H1 (cell line): ENCODE data around the gene SEPTIN5. TPM values are rescaled to one million over a fixed set of nuclear protein-coding genes. Genes with fewer than 3 reads are reported as not detected.
A peak's percentile ranks its signal among the peaks of the same experiment; 100 is the strongest.

Source experiments
- CTCF ChIA-PET: fragments of 300-600 bp; sonication (Branson Sonifier 250); formaldehyde crosslinking; loops from one replicate; lab custom pipeline; 2021; ENCODE audit not compliant: partially characterized antibody; lab: Charles Lee
- POLR2A ChIA-PET: fragments of 300-600 bp; sonication (Branson Sonifier 250); formaldehyde crosslinking; loops from one replicate; lab custom pipeline; 2021; ENCODE audit warnings: inconsistent platforms; ENCODE audit not compliant: partially characterized antibody; lab: Charles Lee
- DNase-seq, 2 experiments: peaks; one replicate each; pipeline versions ENCODE4 v3.0.0 to v3.0.0-alpha.2; 2010 to 2022; ENCODE audit warnings: low spot score in 2 of 2, low read depth in 1 of 2, mixed read lengths in 1 of 2
- FAIRE-seq: peaks from 2 replicates; lab custom pipeline; 2011; peaks lifted over from hg19 to GRCh38; lab: Jason Lieb, UNC
- H2AFZ ChIP-seq: 2 replicates; pipeline ENCODE4 v1.8.1; 2012; ENCODE audit warnings: low read length, inconsistent platforms
- H2AK5ac ChIP-seq: 2 replicates; pipeline ENCODE4 v1.6.1; 2013; ENCODE audit warnings: low read depth, low read length
- H2BK120ac ChIP-seq: replicated peaks from 2 replicates; pipeline ENCODE3; 2013; ENCODE audit warnings: low read depth, low read length, inconsistent platforms
- H2BK12ac ChIP-seq: 2 replicates; pipeline ENCODE4 v1.6.1; 2013; ENCODE audit warnings: low read depth, low read length
- H2BK15ac ChIP-seq: 2 replicates; pipeline ENCODE4 v1.6.1; 2013; ENCODE audit warnings: low read length
- H2BK20ac ChIP-seq: 2 replicates; pipeline ENCODE4 v1.6.1; 2013; ENCODE audit warnings: low read length
- H2BK5ac ChIP-seq: 2 replicates; pipeline ENCODE4 v1.6.1; 2013; ENCODE audit warnings: low read depth, low read length
- H3K14ac ChIP-seq: 2 replicates; pipeline ENCODE4 v1.6.1; 2013; ENCODE audit warnings: inconsistent platforms; ENCODE audit not compliant: insufficient read length
- H3K18ac ChIP-seq: 2 replicates; pipeline ENCODE4 v1.6.1; 2013; ENCODE audit warnings: low read length; ENCODE audit errors: extremely low read depth
- H3K23ac ChIP-seq: 2 replicates; pipeline ENCODE4 v1.6.1; 2013; ENCODE audit warnings: inconsistent platforms; ENCODE audit not compliant: insufficient read length
- H3K23me2 ChIP-seq: 2 replicates; pipeline ENCODE4 v1.6.1; 2013; ENCODE audit warnings: low read depth, low read length
- H3K27ac ChIP-seq: 2 replicates; pipeline ENCODE4 v1.6.1; 2011; ENCODE audit warnings: low read depth, low read length, inconsistent platforms
- H3K27me3 ChIP-seq, 4 experiments: replicated peaks in 1 of 4; 1 replicate in 1 of 4; 2 replicates in 3 of 4; pipeline versions ENCODE4 v1.6.1 to v1.8.1; 2011 to 2013; ENCODE audit warnings: low read length in 3 of 4, mild to moderate bottlenecking in 3 of 4, inconsistent platforms in 2 of 4, mixed read lengths in 2 of 4, moderate library complexity in 1 of 4; ENCODE audit not compliant: control insufficient read depth in 3 of 4, insufficient read depth in 3 of 4; ENCODE audit errors: extremely low read depth in 1 of 4
- H3K36me3 ChIP-seq, 4 experiments: 2 replicates each; pipeline versions ENCODE4 v1.6.1 to v1.8.1; 2011 to 2013; ENCODE audit warnings: mild to moderate bottlenecking in 4 of 4, low read length in 3 of 4, moderate library complexity in 2 of 4, control low read depth in 1 of 4, inconsistent platforms in 1 of 4; ENCODE audit not compliant: insufficient read depth in 4 of 4, control insufficient read depth in 2 of 4
- H3K4ac ChIP-seq: replicated peaks from 2 replicates; pipeline ENCODE3; 2013; ENCODE audit warnings: low read length, low read depth, mixed read lengths, inconsistent platforms; ENCODE audit not compliant: insufficient read length
- H3K4me1 ChIP-seq, 4 experiments: replicated peaks in 1 of 4; 1 replicate in 1 of 4; 2 replicates in 3 of 4; pipeline versions ENCODE4 v1.6.1 to v1.8.1; 2011 to 2013; ENCODE audit warnings: low read length in 3 of 4, inconsistent platforms in 2 of 4, mixed read lengths in 1 of 4; ENCODE audit not compliant: insufficient read depth in 4 of 4, control insufficient read depth in 3 of 4
- H3K4me2 ChIP-seq, 2 experiments: 2 replicates each; pipeline versions ENCODE4 v1.6.1 to v1.8.1; 2011 to 2013; ENCODE audit warnings: low read depth in 2 of 2, low read length in 2 of 2, control low read depth in 1 of 2, inconsistent platforms in 1 of 2, mild to moderate bottlenecking in 1 of 2; ENCODE audit not compliant: insufficient read depth in 1 of 2
- H3K4me3 ChIP-seq, 4 experiments: fragments of 200-600, 300-600 bp in 1 of 4; sonication (generic), shearing (Covaris generic), sonication (Bioruptor Twin) in 1 of 4; 2 replicates each; pipeline versions ENCODE4 v1.5.1 to v1.8.1; 2011 to 2016; ENCODE audit warnings: low read length in 4 of 4, low read depth in 3 of 4, control low read depth in 2 of 4, inconsistent platforms in 2 of 4, mild to moderate bottlenecking in 2 of 4, mixed read lengths in 1 of 4, moderate library complexity in 1 of 4; ENCODE audit not compliant: insufficient read depth in 2 of 4; ENCODE audit errors: extremely low read depth in 1 of 4
- H3K56ac ChIP-seq: replicated peaks from 2 replicates; pipeline ENCODE3; 2013; ENCODE audit warnings: low read depth, mild to moderate bottlenecking, mixed read lengths, low read length, inconsistent platforms; ENCODE audit not compliant: insufficient read length
- H3K79me1 ChIP-seq: 2 replicates; pipeline ENCODE4 v1.6.1; 2013; ENCODE audit warnings: low read depth, low read length, control low read depth
- H3K79me2 ChIP-seq, 2 experiments: 2 replicates each; pipeline versions ENCODE4 v1.6.1 to v1.8.1; 2012 to 2013; ENCODE audit warnings: low read length in 2 of 2, mild to moderate bottlenecking in 2 of 2, inconsistent platforms in 1 of 2; ENCODE audit not compliant: insufficient read depth in 2 of 2, control insufficient read depth in 1 of 2
- H3K9ac ChIP-seq, 4 experiments: replicated peaks in 1 of 4; 1 replicate in 1 of 4; 2 replicates in 3 of 4; pipeline versions ENCODE4 v1.6.1 to v1.8.1; 2011 to 2013; ENCODE audit warnings: low read depth in 3 of 4, low read length in 3 of 4, control low read depth in 2 of 4, mild to moderate bottlenecking in 2 of 4, moderate library complexity in 2 of 4, inconsistent platforms in 1 of 4; ENCODE audit errors: extremely low read depth in 1 of 4
- H3K9me3 ChIP-seq, 2 experiments: 2 replicates each; pipeline versions ENCODE4 v1.6.1 to v1.8.1; 2012 to 2013; ENCODE audit warnings: mild to moderate bottlenecking in 2 of 2, moderate library complexity in 2 of 2, control low read depth in 1 of 2, inconsistent platforms in 1 of 2, low read depth in 1 of 2, low read length in 1 of 2, mixed read lengths in 1 of 2; ENCODE audit not compliant: insufficient read depth in 2 of 2
- H4K20me1 ChIP-seq, 2 experiments: replicated peaks in 1 of 2; 2 replicates each; pipeline versions ENCODE3 to v1.8.1; 2011 to 2013; ENCODE audit warnings: inconsistent platforms in 2 of 2, low read length in 2 of 2, mild to moderate bottlenecking in 1 of 2; ENCODE audit not compliant: insufficient read depth in 2 of 2, control insufficient read depth in 1 of 2
- H4K5ac ChIP-seq: 2 replicates; pipeline ENCODE4 v1.6.1; 2013; ENCODE audit warnings: low read length, low read depth, mixed read lengths, inconsistent platforms; ENCODE audit not compliant: insufficient read length
- H4K8ac ChIP-seq: 2 replicates; pipeline ENCODE4 v1.8.0; 2013; ENCODE audit warnings: mild to moderate bottlenecking, moderate library complexity, low read length, inconsistent platforms; ENCODE audit not compliant: insufficient read depth; ENCODE audit errors: extremely low read depth
- H4K91ac ChIP-seq: replicated peaks from 2 replicates; pipeline ENCODE3; 2013; ENCODE audit warnings: low read length, mixed read lengths, inconsistent platforms; ENCODE audit not compliant: insufficient read length
- ATF2 ChIP-seq: IDR thresholded peaks from 2 replicates; pipeline ENCODE4 v1.6.1; 2012; ENCODE audit warnings: low read length, inconsistent platforms
- CHD2 ChIP-seq: IDR thresholded peaks from 2 replicates; pipeline ENCODE4 v1.6.1; 2012; ENCODE audit warnings: low read length, improper control_type of control experiment
- HDAC2 ChIP-seq, 2 experiments: fragments of 300-600 bp in 1 of 2; sonication (generic) in 1 of 2; IDR thresholded peaks; 2 replicates each; pipeline ENCODE4 v1.6.1; 2011 to 2012; ENCODE audit warnings: low read depth in 2 of 2, low read length in 2 of 2, mild to moderate bottlenecking in 2 of 2, moderate library complexity in 2 of 2, borderline replicate concordance in 1 of 2, inconsistent platforms in 1 of 2
- RBBP5 ChIP-seq: IDR thresholded peaks from 2 replicates; pipeline ENCODE4 v1.7.1; 2012; ENCODE audit warnings: low read depth, mild to moderate bottlenecking, inconsistent platforms, low read length, moderate library complexity, borderline replicate concordance
- RNF2 ChIP-seq: fragments of 200-900, 300-1000 bp; sonication (generic); IDR thresholded peaks from 2 replicates; pipeline ENCODE4 v1.7.1; 2016; ENCODE audit warnings: borderline replicate concordance, low read depth, mild to moderate bottlenecking, antibody characterized with exemption, low read length; ENCODE audit not compliant: poor library complexity, severe bottlenecking; ENCODE audit errors: missing control alignments
- SP2 ChIP-seq: IDR thresholded peaks from 2 replicates; pipeline ENCODE4 v1.6.1; 2012; ENCODE audit warnings: mild to moderate bottlenecking, low read length, inconsistent platforms
- TAF1 ChIP-seq: IDR thresholded peaks from 2 replicates; pipeline ENCODE4 v1.6.1; 2011; ENCODE audit warnings: mild to moderate bottlenecking, low read depth, low read length
- TAF7 ChIP-seq: optimal IDR thresholded peaks from 2 replicates; pipeline ENCODE3; 2011; ENCODE audit warnings: low read depth, mild to moderate bottlenecking, inconsistent platforms, low read length, moderate library complexity, borderline replicate concordance
- USF2 ChIP-seq: IDR thresholded peaks from 2 replicates; pipeline ENCODE4 v1.6.1; 2011; ENCODE audit warnings: low read length, improper control_type of control experiment
- WGBS, 2 experiments: shearing (Covaris generic) in 1 of 2; methylation state at CpG; one replicate each; pipeline versions ENCODE4 v1.1.6 to v1.1.7; 2013 to 2015; ENCODE audit warnings: low lambda C conversion rate in 2 of 2, mixed read lengths in 2 of 2, inconsistent platforms in 1 of 2, low coverage in 1 of 2, missing lambda C conversion rate in 1 of 2; ENCODE audit not compliant: insufficient replicate concordance in 2 of 2, insufficient coverage in 1 of 2, insufficient read length in 1 of 2; ENCODE audit errors: extremely low coverage in 1 of 2, missing lambda C conversion rate in 1 of 2; 5-methylcytosine and 5-hydroxymethylcytosine counted together
- polyA plus RNA-seq, 7 experiments: library from polyadenylated mRNA; depleted of rRNA in 3 of 7; stranded (reverse) in 5 of 7; unstranded in 2 of 7; fragments of >200 nt in 5 of 7; fragments of 200-250 nt in 2 of 7; gene quantifications; 1 replicate in 5 of 7; 2 replicates in 1 of 7; 4 replicates in 1 of 7; pipeline versions ENCODE4 v1.2.1 to v1.2.3, GENCODE V29; 2011 to 2013; ENCODE audit warnings: missing spikeins in 2 of 7, mixed read lengths in 2 of 7
- total RNA-seq: library from RNA; stranded (reverse); fragmentation: NEBNext Ultra II Directional; extraction: Animal tissue kit (Norgen Biotek cat#: 25700); gene quantifications from 2 replicates; pipeline ENCODE4 v1.2.1, GENCODE V29; 2021

SEPTIN5 gene
- total and polyA plus RNA-seq, 2 of the 8 experiments (the other 6 are each of a cell fraction or from before 2014, with no cell fraction given), result 6.0 to 8.6 TPM

- Histone ChIP-seq H3K9ac (no peak overlapping the region), H3K23ac (no peak overlapping the region), H2BK12ac (peak overlapping the region; percentile 97; the same call in 1 of the 2 replicates), H3K27ac (no peak overlapping the region), H3K4me3 (no peak overlapping the region), H2AFZ (no peak overlapping the region), H3K18ac (0 out of 2 replicates have a peak overlapping the region, but pooled peaks have one; percentile 41), H3K9me3 (no peaks in the 10 kb centered on the region), H2BK15ac (0 out of 2 replicates have a peak overlapping the region, but pooled peaks have one; percentile 85), H3K4me2 (no peak overlapping the region), H4K91ac (peak overlapping the region; percentile 92), H3K4me1 (peaks cover 0 to 24% (median 16%) of the 10 kb centered on the region in 4 experiments; a peak in 6 of 7 replicates), H3K79me1 (no peaks in the 10 kb centered on the region), H3K56ac (no peak overlapping the region), H3K4ac (no peak overlapping the region), H3K27me3 (peaks cover 0 to 8% (median 7%) of the 10 kb centered on the region in 4 experiments; a peak in 4 of 7 replicates), H3K14ac (no peak overlapping the region), H4K5ac (no peak overlapping the region), H4K8ac (no peak overlapping the region; the same call in 1 of the 2 replicates), H3K79me2 (no peaks in the 10 kb centered on the region), H3K23me2 (no peaks in the 10 kb centered on the region), H3K36me3 (no peaks in the 10 kb centered on the region), H4K20me1 (no peaks in the 10 kb centered on the region), H2AK5ac (no peak overlapping the region), H2BK5ac (peak overlapping the region; percentile 99; the same call in 1 of the 2 replicates), H2BK20ac (peak overlapping the region; percentile 81; the same call in 1 of the 2 replicates), H2BK120ac (peak overlapping the region; percentile 7)
- ChIA-PET POLR2A (interaction anchor here (1.7 kb wide), 1 partner anchor 11 kb away, joined by 4 read pairs; no protein-coding TSS in a partner anchor), CTCF (interaction anchor here (2.0 to 7.5 kb wide), 2 partner anchors 29 to 47 kb away, joined by 6 to 76 read pairs; no protein-coding TSS in a partner anchor)
- no peak for FAIRE-seq
- 94% methylated on average over 7 of the region's 7 CpGs; no CpG with 5 or more reads in 1 of the 2 experiments for WGBS, 2 experiments
- no peak for DNase-seq
- TF ChIP-seq USF2, result no peak
- no peak for TF ChIP-seq HDAC2 (IDR thresholded peaks at IDR 0.05; ENCODE audit: borderline replicate concordance in 1 of 2, low read depth in 2 of 2, low read length in 2 of 2)
- no peak for TF ChIP-seq SP2
- no peak for TF ChIP-seq RBBP5
- no peak for TF ChIP-seq TAF7
- no peak for TF ChIP-seq RNF2
- TF ChIP-seq TAF1, result no peak
- TF ChIP-seq ATF2, result no peak
- TF ChIP-seq CHD2, result no peak
Observed at GRCh38 chr22:19706661-19707151, 7.6 kb upstream of the SEPTIN5 start.
